WTC11 (cell line): ENCODE results near the gene SMARCD3.

Experiments used
- CTCF ChIP-seq: fragments of 200-600 bp; IDR thresholded peaks from 2 replicates; pipeline ENCODE4 v1.8.0; 2022; ENCODE audit warnings: antibody characterized with exemption
- E2F5 ChIP-seq: sonication (generic); formaldehyde crosslinking; IDR thresholded peaks from 2 replicates; pipeline ENCODE4 v1.8.1; 2022; ENCODE audit warnings: mild to moderate bottlenecking, moderate library complexity, missing genetic modification reagents
- FOXP1 ChIP-seq: sonication (generic); formaldehyde crosslinking; IDR thresholded peaks from 2 replicates; pipeline ENCODE4 v1.8.0; 2022; ENCODE audit warnings: missing genetic modification reagents, mild to moderate bottlenecking, moderate library complexity, borderline replicate concordance
- MAX ChIP-seq: sonication (generic); formaldehyde crosslinking; IDR thresholded peaks from 2 replicates; pipeline ENCODE4 v1.8.0; 2022; ENCODE audit warnings: mild to moderate bottlenecking, missing genetic modification reagents
- NFYB ChIP-seq: sonication (generic); formaldehyde crosslinking; conservative IDR thresholded peaks from 2 replicates; pipeline ENCODE4 v1.8.0; 2022; ENCODE audit warnings: low read depth, missing genetic modification reagents
- TF ChIP-seq, protein P1 (sequence below): sonication (generic); formaldehyde crosslinking; IDR thresholded peaks from 2 replicates; pipeline ENCODE4 v1.8.1; 2023; ENCODE audit warnings: mild to moderate bottlenecking, missing genetic modification reagents

DNA sequence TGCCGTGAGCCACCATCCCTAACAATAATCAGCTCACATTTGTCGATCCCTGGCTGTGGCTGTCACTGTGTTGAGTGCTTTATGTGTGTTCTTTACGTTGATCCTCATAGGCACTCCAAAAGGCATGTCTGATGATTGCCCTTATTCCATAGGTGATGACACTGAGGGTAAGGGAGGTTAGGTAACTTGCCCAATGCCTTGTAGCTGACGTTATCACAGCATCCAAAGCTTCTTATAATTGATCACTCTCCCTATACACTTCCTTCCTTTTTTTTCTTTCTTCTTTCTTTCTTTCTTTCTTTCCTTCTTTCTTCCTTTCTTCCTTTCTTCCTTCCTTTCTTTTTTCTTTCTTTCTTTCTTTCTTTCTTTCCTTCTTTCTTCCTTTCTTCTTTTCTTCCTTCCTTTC is 41.9 kb upstream of the SMARCD3 start:
- TF ChIP-seq FOXP1 (CRISPR knock-in tag) (no peak), CTCF (no peak), E2F5 (CRISPR knock-in tag) (no peak), NFYB (CRISPR knock-in tag) (no peak), MAX (no peak)
- TF ChIP-seq, protein P1, sequence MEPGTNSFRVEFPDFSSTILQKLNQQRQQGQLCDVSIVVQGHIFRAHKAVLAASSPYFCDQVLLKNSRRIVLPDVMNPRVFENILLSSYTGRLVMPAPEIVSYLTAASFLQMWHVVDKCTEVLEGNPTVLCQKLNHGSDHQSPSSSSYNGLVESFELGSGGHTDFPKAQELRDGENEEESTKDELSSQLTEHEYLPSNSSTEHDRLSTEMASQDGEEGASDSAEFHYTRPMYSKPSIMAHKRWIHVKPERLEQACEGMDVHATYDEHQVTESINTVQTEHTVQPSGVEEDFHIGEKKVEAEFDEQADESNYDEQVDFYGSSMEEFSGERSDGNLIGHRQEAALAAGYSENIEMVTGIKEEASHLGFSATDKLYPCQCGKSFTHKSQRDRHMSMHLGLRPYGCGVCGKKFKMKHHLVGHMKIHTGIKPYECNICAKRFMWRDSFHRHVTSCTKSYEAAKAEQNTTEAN, result no peak
